Activated B cell treated with CpG ODN at 0.5 μM for 24 hours (primary cell): ENCODE measurements around the gene ATG101. TPM values are rescaled to one million over a fixed set of nuclear protein-coding genes. Genes with fewer than 3 reads are reported as not detected.

Experiments
- ATAC-seq: fragments of 200-7000 bp; cut with Tn5 transposase; one replicate; pipeline ENCODE4 v1.10.0; 2021; ENCODE audit warnings: low read depth, mild to moderate bottlenecking, moderate library complexity
- CTCF ChIA-PET: fragments of 350-600 bp; sonication (Branson Sonifier 250); formaldehyde crosslinking; loops from one replicate; lab custom pipeline; 2021; ENCODE audit warnings: antibody characterized with exemption; lab: Charles Lee
- POLR2A ChIA-PET: fragments of 350-600 bp; sonication (Branson Sonifier 250); formaldehyde crosslinking; loops from one replicate; lab custom pipeline; 2021; ENCODE audit warnings: antibody characterized with exemption; lab: Charles Lee
- DNase-seq: peaks from one replicate; pipeline ENCODE4 v3.0.0; 2022
- H3K27ac Mint-ChIP-seq: one replicate; pipeline ENCODE4 v1.8.0; 2020; ENCODE audit warnings: mixed read lengths
- H3K27me3 Mint-ChIP-seq: one replicate; pipeline ENCODE4 v1.8.0; 2021; ENCODE audit warnings: mixed read lengths
- H3K36me3 Mint-ChIP-seq: one replicate; pipeline ENCODE4 v1.8.0; 2021; ENCODE audit warnings: low read depth, mixed read lengths
- H3K4me1 Mint-ChIP-seq: one replicate; pipeline ENCODE4 v1.8.0; 2021; ENCODE audit warnings: mixed read lengths
- H3K4me3 Mint-ChIP-seq: one replicate; pipeline ENCODE4 v1.8.0; 2020; ENCODE audit warnings: mild to moderate bottlenecking, mixed read lengths
- H3K9me3 Mint-ChIP-seq: one replicate; pipeline ENCODE4 v1.8.0; 2020; ENCODE audit warnings: mixed read lengths
- CTCF ChIP-seq: fragments of 200-600 bp; IDR thresholded peaks from one replicate; pipeline ENCODE4 v1.8.0; 2022; ENCODE audit warnings: antibody characterized with exemption, mild to moderate bottlenecking
- intact Hi-C: fragments of 100-400 bp; cut with micrococcal nuclease; formaldehyde crosslinking; loops from one replicate; pipeline ENCODE4 v1.15.1; 2024
- total RNA-seq: library from RNA; stranded (reverse); gene quantifications from 2 replicates; pipeline ENCODE4 v1.2.3, GENCODE V29; 2022

ATG101 gene
- total RNA-seq, 1 donor from 2014 or later = 25.6 TPM

DNA sequence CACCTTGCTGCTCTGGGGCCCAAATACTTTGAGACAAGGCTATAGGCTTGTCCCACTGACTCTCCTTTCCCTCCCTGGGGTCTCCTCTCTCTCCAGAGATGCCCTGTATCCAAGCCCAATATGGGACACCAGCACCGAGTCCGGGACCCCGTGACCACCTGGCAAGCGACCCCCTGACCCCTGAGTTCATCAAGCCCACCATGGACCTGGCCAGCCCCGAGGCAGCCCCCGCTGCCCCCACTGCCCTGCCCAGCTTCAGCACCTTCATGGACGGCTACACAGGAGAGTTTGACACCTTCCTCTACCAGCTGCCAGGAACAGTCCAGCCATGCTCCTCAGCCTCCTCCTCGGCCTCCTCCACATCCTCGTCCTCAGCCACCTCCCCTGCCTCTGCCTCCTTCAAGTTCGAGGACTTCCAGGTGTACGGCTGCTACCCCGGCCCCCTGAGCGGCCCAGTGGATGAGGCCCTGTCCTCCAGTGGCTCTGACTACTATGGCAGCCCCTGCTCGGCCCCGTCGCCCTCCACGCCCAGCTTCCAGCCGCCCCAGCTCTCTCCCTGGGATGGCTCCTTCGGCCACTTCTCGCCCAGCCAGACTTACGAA is 15.4 kb upstream of the ATG101 start:
- Mint-ChIP-seq H3K36me3 (peaks cover 58% of the 10 kb centered on the region), H3K9me3 (no peaks in the 10 kb centered on the region), H3K4me3 (no peak overlapping the region), H3K27me3 (no peaks in the 10 kb centered on the region), H3K4me1 (peaks cover 39% of the 10 kb centered on the region), H3K27ac (no peak overlapping the region)
- TF ChIP-seq CTCF = no peak
- ATAC-seq (no peak), DNase-seq (no peak)
- POLR2A ChIA-PET = interaction anchor here (0.5 to 5.1 kb wide), 3 partner anchors 16 to 48 kb away, joined by 3 to 99 read pairs (median 3); partner anchors contain the start of genes ATG101 and TAMALIN
- intact Hi-C loops = loop anchor here (5.0 kb wide), 1 partner anchor 687 kb away; no protein-coding TSS in a partner anchor
- CTCF ChIA-PET = interaction anchor here (1.9 kb wide), 1 partner anchor 29 kb away, joined by 7 read pairs; no protein-coding TSS in a partner anchor

- H3K27ac Mint-ChIP-seq = no peak overlapping the region
- TF ChIP-seq CTCF = no peak
- ChIA-PET POLR2A (interaction anchor here (0.7 to 5.1 kb wide), 2 partner anchors 16 to 19 kb away, joined by 3 to 99 read pairs; partner anchors contain the start of gene ATG101), CTCF (interaction anchor here (1.1 to 1.9 kb wide), 2 partner anchors 22 to 30 kb away, joined by 3 to 7 read pairs; no protein-coding TSS in a partner anchor)
- H3K27me3 Mint-ChIP-seq = no peaks in the 10 kb centered on the region
- H3K36me3 Mint-ChIP-seq = peaks cover 65% of the 10 kb centered on the region
- H3K4me1 Mint-ChIP-seq = peaks cover 32% of the 10 kb centered on the region
- DNase-seq = no peak
- ATAC-seq = no peak
- no peaks in the 10 kb centered on the region for H3K9me3 Mint-ChIP-seq
- intact Hi-C loops = loop anchor here (5.0 kb wide), 1 partner anchor 688 kb away; no protein-coding TSS in a partner anchor
- no peak overlapping the region for H3K4me3 Mint-ChIP-seq
Observed at GRCh38 chr12:52054833-52055730, 14.7 kb upstream of the ATG101 start.

DNA sequence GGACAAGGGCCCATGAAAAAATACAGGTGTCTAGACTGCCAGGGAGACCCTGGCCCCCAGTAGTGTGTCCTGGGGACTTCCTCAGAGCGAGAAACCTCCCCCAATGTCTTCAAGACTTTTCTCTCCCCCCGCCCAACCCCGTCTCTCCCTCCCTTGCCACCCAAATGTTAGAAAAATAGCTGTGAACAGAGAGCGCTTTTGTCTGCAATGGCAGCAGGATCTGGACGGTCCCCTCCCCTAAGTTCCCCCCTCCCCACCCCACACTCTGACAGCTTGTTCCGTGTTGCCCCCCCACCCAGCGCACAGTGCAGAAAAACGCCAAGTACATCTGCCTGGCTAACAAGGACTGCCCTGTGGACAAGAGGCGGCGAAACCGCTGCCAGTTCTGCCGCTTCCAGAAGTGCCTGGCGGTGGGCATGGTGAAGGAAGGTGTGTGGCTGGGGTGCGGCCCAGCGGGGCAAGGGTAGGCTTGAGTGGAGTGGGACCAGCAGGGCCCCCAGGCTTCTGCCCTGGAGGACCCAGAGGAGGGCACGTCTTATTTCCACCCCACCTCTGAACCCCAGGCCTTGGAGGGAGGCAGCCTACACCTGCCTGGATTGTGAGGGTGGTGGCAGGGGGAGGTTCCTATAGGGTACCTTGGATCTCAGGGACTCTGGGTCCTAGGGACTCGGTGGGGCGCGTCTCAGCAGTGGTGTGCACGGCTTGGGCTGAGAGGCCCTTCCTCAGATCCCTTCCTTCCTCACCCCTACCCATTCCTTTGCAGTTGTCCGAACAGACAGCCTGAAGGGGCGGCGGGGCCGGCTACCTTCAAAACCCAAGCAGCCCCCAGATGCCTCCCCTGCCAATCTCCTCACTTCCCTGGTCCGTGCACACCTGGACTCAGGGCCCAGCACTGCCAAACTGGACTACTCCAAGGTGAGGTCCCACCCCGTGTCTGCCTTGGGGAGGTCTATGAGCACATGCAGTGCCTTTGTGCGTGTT is 13.8 kb upstream of the ATG101 start:
- no peak for DNase-seq
- Mint-ChIP-seq H3K4me1 (peaks cover 25% of the 10 kb centered on the region), H3K36me3 (peaks cover 65% of the 10 kb centered on the region), H3K4me3 (no peak overlapping the region), H3K27ac (no peak overlapping the region), H3K27me3 (no peaks in the 10 kb centered on the region), H3K9me3 (no peaks in the 10 kb centered on the region)
- CTCF ChIA-PET = interaction anchor here (1.1 to 1.9 kb wide), 2 partner anchors 23 to 31 kb away, joined by 3 to 7 read pairs; no protein-coding TSS in a partner anchor
- TF ChIP-seq CTCF = no peak
- POLR2A ChIA-PET = interaction anchor here (1.0 to 1.2 kb wide), 2 partner anchors 17 to 49 kb away, joined by 3 to 4 read pairs; partner anchors contain the start of gene TAMALIN
- ATAC-seq = no peak
- intact Hi-C loops = no loop called here

DNA sequence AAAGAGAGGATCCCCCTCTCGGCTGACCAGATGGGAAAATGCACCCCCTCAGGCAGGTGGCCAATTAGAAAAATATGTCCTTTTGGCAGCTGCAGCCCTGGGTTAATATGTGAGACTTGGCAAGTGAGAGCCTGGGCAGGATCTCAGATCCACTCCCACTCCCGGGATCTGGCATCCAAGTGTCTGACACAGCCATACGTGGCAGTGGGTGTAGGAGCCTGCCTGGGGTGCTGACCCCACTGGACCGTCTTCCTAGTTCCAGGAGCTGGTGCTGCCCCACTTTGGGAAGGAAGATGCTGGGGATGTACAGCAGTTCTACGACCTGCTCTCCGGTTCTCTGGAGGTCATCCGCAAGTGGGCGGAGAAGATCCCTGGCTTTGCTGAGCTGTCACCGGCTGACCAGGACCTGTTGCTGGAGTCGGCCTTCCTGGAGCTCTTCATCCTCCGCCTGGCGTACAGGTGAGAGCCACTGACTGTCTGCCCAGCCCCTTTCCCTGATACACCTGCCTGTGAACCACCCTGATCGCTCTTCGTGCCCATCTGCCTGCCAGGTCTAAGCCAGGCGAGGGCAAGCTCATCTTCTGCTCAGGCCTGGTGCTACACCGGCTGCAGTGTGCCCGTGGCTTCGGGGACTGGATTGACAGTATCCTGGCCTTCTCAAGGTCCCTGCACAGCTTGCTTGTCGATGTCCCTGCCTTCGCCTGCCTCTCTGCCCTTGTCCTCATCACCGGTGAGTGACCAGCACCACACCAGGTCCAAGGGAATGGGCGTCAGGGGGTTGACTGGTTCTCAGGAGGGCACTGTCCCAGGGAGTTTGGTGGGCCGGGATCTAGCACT is 12.8 kb upstream of the ATG101 start:
- no peak for TF ChIP-seq CTCF
- Mint-ChIP-seq H3K27me3 (no peaks in the 10 kb centered on the region), H3K36me3 (peaks cover 60% of the 10 kb centered on the region), H3K4me3 (no peak overlapping the region), H3K9me3 (no peaks in the 10 kb centered on the region), H3K27ac (no peak overlapping the region), H3K4me1 (peaks cover 17% of the 10 kb centered on the region)
- intact Hi-C loops = no loop called here
- ChIA-PET CTCF (no interaction called here), POLR2A (interaction anchor here (1.0 to 1.2 kb wide), 2 partner anchors 18 to 50 kb away, joined by 3 to 4 read pairs; partner anchors contain the start of gene TAMALIN)
- ATAC-seq = no peak
- DNase-seq = no peak
